ENCODE measurements around the gene THNSL1.
"Not testable (repeated sequence)": the region's sequence is repeated elsewhere in the genome, so short reads cannot be mapped to it uniquely, and the experiment has no call there.

THNSL1 gene, protein sequence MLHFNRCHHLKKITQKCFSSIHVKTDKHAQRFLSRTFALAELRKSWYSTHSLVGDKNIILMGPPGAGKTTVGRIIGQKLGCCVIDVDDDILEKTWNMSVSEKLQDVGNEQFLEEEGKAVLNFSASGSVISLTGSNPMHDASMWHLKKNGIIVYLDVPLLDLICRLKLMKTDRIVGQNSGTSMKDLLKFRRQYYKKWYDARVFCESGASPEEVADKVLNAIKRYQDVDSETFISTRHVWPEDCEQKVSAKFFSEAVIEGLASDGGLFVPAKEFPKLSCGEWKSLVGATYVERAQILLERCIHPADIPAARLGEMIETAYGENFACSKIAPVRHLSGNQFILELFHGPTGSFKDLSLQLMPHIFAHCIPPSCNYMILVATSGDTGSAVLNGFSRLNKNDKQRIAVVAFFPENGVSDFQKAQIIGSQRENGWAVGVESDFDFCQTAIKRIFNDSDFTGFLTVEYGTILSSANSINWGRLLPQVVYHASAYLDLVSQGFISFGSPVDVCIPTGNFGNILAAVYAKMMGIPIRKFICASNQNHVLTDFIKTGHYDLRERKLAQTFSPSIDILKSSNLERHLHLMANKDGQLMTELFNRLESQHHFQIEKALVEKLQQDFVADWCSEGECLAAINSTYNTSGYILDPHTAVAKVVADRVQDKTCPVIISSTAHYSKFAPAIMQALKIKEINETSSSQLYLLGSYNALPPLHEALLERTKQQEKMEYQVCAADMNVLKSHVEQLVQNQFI

DNA sequence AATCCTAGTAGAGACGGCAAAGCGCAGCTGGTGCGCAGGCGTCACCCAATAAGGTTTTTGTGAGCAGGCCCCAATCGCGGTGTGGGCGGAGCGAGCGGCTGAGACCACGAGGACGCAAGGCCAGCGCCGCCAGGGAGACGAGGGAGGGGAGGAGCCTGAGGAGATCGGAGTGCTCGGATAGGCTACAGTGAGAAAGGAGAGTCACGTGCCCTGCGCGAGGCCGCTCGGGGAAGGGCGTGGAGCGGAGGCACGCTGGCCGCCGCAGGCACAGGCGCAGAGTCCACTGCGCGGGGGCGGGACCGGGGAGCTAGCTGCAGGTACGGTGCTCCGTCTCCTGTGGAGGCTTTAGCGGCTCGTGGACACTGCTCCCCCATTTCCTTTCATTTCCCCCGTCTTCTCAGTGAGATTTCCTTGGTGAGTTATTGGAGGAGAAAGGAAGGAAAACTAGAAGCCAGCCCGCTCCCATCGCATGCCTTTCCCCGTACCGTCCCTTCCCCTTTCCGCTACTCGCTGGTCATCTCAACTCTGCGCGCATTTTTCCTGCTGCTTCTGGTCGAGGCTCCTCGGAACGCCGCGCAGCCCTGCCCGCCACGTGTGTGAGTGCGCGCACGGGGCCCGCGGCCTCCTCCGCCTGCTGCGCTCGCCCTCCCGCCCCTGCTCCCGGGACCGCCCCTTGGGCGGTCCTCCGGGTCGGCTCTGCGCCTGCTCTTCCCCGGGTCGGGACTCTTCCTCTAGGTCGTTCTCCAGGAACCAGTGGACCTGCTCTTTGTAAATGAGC lies at the start of gene THNSL1:
THNSL1 (plus strand) TSS at position 237 of the 778 bp plus-strand sequence. CDS start 6,612 bp downstream, outside the sequence.
- no peaks in the 10 kb centered on the region for H4K20me1 ChIP-seq (ENCODE audit: insufficient read depth, low read length, poor library complexity, severe bottlenecking)
- no peaks in the 10 kb centered on the region for H3K36me3 ChIP-seq (ENCODE audit: insufficient read depth, low read length)
- peaks cover 18% of the 10 kb centered on the region for H3K4me1 ChIP-seq (ENCODE audit: insufficient read depth, low read length, poor library complexity, severe bottlenecking)
- H3K27me3 ChIP-seq (ENCODE audit: insufficient read depth, low read length, poor library complexity, severe bottlenecking): no peaks in the 10 kb centered on the region
- peak within 1 kb of the TSS; percentile 90 for H3K4me3 ChIP-seq (ENCODE audit: low read length, poor library complexity, severe bottlenecking)
- no peaks in the 10 kb centered on the region for H3F3A ChIP-seq (ENCODE audit: low read depth)
- H3K9me3 ChIP-seq (ENCODE audit: insufficient read depth, low read depth, low read length): no peaks in the 10 kb centered on the region
- TF ChIP-seq EZH2phosphoT487 (IDR thresholded peaks at IDR 0.05; ENCODE audit: borderline replicate concordance): no peak
- TF ChIP-seq, protein P1, sequence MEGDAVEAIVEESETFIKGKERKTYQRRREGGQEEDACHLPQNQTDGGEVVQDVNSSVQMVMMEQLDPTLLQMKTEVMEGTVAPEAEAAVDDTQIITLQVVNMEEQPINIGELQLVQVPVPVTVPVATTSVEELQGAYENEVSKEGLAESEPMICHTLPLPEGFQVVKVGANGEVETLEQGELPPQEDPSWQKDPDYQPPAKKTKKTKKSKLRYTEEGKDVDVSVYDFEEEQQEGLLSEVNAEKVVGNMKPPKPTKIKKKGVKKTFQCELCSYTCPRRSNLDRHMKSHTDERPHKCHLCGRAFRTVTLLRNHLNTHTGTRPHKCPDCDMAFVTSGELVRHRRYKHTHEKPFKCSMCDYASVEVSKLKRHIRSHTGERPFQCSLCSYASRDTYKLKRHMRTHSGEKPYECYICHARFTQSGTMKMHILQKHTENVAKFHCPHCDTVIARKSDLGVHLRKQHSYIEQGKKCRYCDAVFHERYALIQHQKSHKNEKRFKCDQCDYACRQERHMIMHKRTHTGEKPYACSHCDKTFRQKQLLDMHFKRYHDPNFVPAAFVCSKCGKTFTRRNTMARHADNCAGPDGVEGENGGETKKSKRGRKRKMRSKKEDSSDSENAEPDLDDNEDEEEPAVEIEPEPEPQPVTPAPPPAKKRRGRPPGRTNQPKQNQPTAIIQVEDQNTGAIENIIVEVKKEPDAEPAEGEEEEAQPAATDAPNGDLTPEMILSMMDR (conservative IDR thresholded peaks at IDR 0.05; ENCODE audit: low read length): no peak
- peak within 1 kb of the TSS; percentile 91 for H3K9ac ChIP-seq (ENCODE audit: low read depth, low read length, poor library complexity, severe bottlenecking)
- peaks cover 14% of the 10 kb centered on the region for H3K79me2 ChIP-seq (ENCODE audit: insufficient read depth, low read length)
- H2AFZ ChIP-seq (ENCODE audit: low read length): peak within 1 kb of the TSS; percentile 90
- H3K9me2 ChIP-seq (replicated peaks; ENCODE audit: low read depth, low read length): no peaks in the 10 kb centered on the region
- peak within 1 kb of the TSS; percentile 87 for H3K4me2 ChIP-seq (ENCODE audit: low read depth, low read length, poor library complexity, severe bottlenecking)

DNA sequence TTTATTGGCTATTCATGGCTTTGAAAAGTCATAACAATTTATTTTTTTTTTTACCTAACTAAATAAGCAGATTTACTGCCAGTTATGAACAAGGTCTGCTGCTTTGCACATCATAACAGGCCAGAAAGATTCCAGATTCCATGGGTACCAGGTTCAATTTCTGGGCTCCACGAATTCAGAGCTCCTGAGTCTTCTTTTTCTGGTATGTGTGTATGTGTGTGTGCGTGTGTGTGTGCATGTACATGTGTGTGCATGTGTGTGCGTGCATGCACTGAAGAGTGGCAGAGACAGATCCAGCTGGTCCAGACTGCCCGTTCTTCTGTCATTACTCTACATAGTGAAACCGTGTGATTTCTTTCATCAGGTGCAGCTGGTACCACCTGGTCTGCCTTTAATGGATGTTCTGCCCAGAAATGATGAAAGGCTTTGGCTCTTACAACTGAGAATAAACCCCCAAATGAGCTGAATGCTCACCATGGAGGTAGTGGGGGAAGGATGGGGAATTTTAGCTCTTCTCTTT lies 49.4 kb upstream of the THNSL1 start:
- Histone ChIP-seq H3K9me2 (replicated peaks; ENCODE audit: low read depth, low read length) (no peaks in the 10 kb centered on the region), H3K4me2 (ENCODE audit: low read depth, low read length, poor library complexity, severe bottlenecking) (no peak overlapping the region), H4K20me1 (ENCODE audit: insufficient read depth, low read length, poor library complexity, severe bottlenecking) (no peaks in the 10 kb centered on the region), H3K4me3 (ENCODE audit: low read length, poor library complexity, severe bottlenecking) (no peak overlapping the region), H3K4me1 (ENCODE audit: insufficient read depth, low read length, poor library complexity, severe bottlenecking) (no peaks in the 10 kb centered on the region), H3K79me2 (ENCODE audit: insufficient read depth, low read length) (no peaks in the 10 kb centered on the region), H3K9me3 (ENCODE audit: insufficient read depth, low read depth, low read length) (no peaks in the 10 kb centered on the region), H3K36me3 (ENCODE audit: insufficient read depth, low read length) (no peaks in the 10 kb centered on the region), H3F3A (ENCODE audit: low read depth) (no peaks in the 10 kb centered on the region), H3K27me3 (ENCODE audit: insufficient read depth, low read length, poor library complexity, severe bottlenecking) (no peaks in the 10 kb centered on the region), H2AFZ (ENCODE audit: low read length) (no peak overlapping the region), H3K9ac (ENCODE audit: low read depth, low read length, poor library complexity, severe bottlenecking) (no peak overlapping the region)
- no peak for TF ChIP-seq EZH2phosphoT487 (IDR thresholded peaks at IDR 0.05; ENCODE audit: borderline replicate concordance)
- TF ChIP-seq, protein P1 (conservative IDR thresholded peaks at IDR 0.05; ENCODE audit: low read length): no peak

DNA sequence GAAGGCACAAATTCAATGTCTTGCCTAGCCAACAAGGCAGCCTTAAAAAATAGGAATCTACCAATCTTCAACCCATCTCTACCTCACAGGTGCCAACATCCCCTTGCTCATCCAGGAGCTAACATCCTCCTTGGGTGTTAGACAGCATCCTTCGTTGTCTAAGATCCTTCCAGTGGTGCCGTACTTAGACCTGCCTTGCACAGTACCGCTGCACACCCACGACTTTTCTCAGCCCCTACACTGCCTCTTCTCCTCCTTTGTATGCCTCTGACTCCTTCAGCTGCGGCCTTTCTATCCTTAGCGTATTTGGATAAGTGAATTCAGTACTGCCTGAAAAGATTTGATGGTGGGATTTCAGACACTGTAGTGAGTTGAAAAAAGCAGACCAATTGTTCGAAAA lies 48.1 kb upstream of the THNSL1 start:
- no peak overlapping the region for H3K4me3 ChIP-seq (ENCODE audit: low read length, poor library complexity, severe bottlenecking)
- no peaks in the 10 kb centered on the region for H3K9me2 ChIP-seq (replicated peaks; ENCODE audit: low read depth, low read length)
- no peaks in the 10 kb centered on the region for H3K9me3 ChIP-seq (ENCODE audit: insufficient read depth, low read depth, low read length)
- no peak overlapping the region for H3K4me2 ChIP-seq (ENCODE audit: low read depth, low read length, poor library complexity, severe bottlenecking)
- H3K27me3 ChIP-seq (ENCODE audit: insufficient read depth, low read length, poor library complexity, severe bottlenecking): no peaks in the 10 kb centered on the region
- no peak overlapping the region for H3K9ac ChIP-seq (ENCODE audit: low read depth, low read length, poor library complexity, severe bottlenecking)
- no peaks in the 10 kb centered on the region for H3F3A ChIP-seq (ENCODE audit: low read depth)
- no peak for TF ChIP-seq EZH2phosphoT487 (IDR thresholded peaks at IDR 0.05; ENCODE audit: borderline replicate concordance)
- TF ChIP-seq, protein P1 (conservative IDR thresholded peaks at IDR 0.05; ENCODE audit: low read length): no peak
- no peaks in the 10 kb centered on the region for H4K20me1 ChIP-seq (ENCODE audit: insufficient read depth, low read length, poor library complexity, severe bottlenecking)
- H3K79me2 ChIP-seq (ENCODE audit: insufficient read depth, low read length): no peaks in the 10 kb centered on the region
- no peaks in the 10 kb centered on the region for H3K36me3 ChIP-seq (ENCODE audit: insufficient read depth, low read length)
- no peaks in the 10 kb centered on the region for H3K4me1 ChIP-seq (ENCODE audit: insufficient read depth, low read length, poor library complexity, severe bottlenecking)
- H2AFZ ChIP-seq (ENCODE audit: low read length): no peak overlapping the region

DNA sequence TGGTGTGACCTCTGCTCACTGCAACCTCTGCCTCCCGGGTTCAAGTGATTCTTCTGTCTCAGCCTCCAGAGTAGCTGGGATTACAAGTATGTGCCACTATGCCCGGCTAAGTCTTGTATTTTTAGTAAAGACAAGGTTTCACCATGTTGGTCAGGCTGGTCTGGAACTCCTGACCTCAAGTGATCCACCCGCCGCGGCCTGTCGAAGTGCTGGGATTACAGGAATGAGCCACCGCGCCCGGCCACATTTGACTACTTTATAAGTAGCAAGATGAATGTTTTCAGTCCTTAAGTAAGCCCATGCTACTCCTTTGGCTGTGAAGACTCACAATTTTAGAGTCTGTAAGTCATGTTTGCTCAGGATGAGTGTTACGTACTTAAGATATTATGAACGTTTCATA lies 47.5 kb upstream of the THNSL1 start:
- not testable (repeated sequence) for H2AFZ ChIP-seq (ENCODE audit: low read length); H4K20me1 ChIP-seq (ENCODE audit: insufficient read depth, low read length, poor library complexity, severe bottlenecking); H3K27me3 ChIP-seq (ENCODE audit: insufficient read depth, low read length, poor library complexity, severe bottlenecking); H3K4me2 ChIP-seq (ENCODE audit: low read depth, low read length, poor library complexity, severe bottlenecking); H3K9ac ChIP-seq (ENCODE audit: low read depth, low read length, poor library complexity, severe bottlenecking); H3K9me2 ChIP-seq (replicated peaks; ENCODE audit: low read depth, low read length); H3K4me3 ChIP-seq (ENCODE audit: low read length, poor library complexity, severe bottlenecking); H3K36me3 ChIP-seq (ENCODE audit: insufficient read depth, low read length); H3K4me1 ChIP-seq (ENCODE audit: insufficient read depth, low read length, poor library complexity, severe bottlenecking); H3K9me3 ChIP-seq (ENCODE audit: insufficient read depth, low read depth, low read length); H3F3A ChIP-seq (ENCODE audit: low read depth); H3K79me2 ChIP-seq (ENCODE audit: insufficient read depth, low read length)

All from Loucy (cell line).